ENCODE results near the gene ATOH8.

DNA sequence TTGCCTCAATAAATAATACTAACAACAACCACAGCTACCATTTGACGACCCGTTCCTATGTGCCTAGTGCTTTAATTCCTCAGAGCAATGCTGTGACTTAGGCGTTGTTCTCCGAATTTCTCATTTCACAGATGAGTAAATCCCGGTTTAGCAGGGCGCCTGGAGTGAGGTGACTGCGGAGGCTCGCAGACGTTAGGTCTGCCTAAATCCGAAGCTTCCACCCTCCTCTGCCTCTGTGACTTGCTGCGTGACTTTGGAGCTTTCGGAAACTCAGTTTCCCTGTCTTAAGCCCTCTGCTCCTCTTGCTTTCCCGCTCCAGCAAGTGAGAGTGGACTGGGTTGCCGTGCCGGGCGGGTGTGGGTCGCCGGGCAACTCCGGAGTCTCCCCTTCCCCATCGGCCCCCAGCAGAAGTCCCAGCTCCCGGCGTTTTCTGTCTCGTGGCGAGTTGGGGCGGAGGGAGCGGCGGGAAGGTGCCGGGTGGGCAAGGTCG lies 711 bp upstream of the ATOH8 start:
- TF ChIP-seq, protein P1, sequence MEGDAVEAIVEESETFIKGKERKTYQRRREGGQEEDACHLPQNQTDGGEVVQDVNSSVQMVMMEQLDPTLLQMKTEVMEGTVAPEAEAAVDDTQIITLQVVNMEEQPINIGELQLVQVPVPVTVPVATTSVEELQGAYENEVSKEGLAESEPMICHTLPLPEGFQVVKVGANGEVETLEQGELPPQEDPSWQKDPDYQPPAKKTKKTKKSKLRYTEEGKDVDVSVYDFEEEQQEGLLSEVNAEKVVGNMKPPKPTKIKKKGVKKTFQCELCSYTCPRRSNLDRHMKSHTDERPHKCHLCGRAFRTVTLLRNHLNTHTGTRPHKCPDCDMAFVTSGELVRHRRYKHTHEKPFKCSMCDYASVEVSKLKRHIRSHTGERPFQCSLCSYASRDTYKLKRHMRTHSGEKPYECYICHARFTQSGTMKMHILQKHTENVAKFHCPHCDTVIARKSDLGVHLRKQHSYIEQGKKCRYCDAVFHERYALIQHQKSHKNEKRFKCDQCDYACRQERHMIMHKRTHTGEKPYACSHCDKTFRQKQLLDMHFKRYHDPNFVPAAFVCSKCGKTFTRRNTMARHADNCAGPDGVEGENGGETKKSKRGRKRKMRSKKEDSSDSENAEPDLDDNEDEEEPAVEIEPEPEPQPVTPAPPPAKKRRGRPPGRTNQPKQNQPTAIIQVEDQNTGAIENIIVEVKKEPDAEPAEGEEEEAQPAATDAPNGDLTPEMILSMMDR (conservative IDR thresholded peaks at IDR 0.05; ENCODE audit: low read length): no peak
- TF ChIP-seq EZH2phosphoT487 (IDR thresholded peaks at IDR 0.05; ENCODE audit: borderline replicate concordance, low read depth, low read length): no peak
